Ishikawa (cell line): Measurements from ENCODE around the gene RPGRIP1L.

Experiments used
- EP300 ChIP-seq: IDR thresholded peaks from 2 replicates; pipeline ENCODE4 v1.6.1; 2012; ENCODE audit warnings: borderline replicate concordance
- RAD21 ChIP-seq: IDR thresholded peaks from 2 replicates; pipeline ENCODE4 v1.6.1; 2012; ENCODE audit warnings: low read depth
- TAF1 ChIP-seq: IDR thresholded peaks from 2 replicates; pipeline ENCODE4 v1.6.1; 2012; ENCODE audit warnings: low read depth, mild to moderate bottlenecking
- TEAD4 ChIP-seq: IDR thresholded peaks from 2 replicates; pipeline ENCODE4 v1.6.1; 2012
- YY1 ChIP-seq: IDR thresholded peaks from 2 replicates; pipeline ENCODE4 v1.6.1; 2012; ENCODE audit warnings: low read depth
- TF ChIP-seq, protein P1 (sequence below): IDR thresholded peaks from 2 replicates; pipeline ENCODE4 v1.6.1; 2012

DNA sequence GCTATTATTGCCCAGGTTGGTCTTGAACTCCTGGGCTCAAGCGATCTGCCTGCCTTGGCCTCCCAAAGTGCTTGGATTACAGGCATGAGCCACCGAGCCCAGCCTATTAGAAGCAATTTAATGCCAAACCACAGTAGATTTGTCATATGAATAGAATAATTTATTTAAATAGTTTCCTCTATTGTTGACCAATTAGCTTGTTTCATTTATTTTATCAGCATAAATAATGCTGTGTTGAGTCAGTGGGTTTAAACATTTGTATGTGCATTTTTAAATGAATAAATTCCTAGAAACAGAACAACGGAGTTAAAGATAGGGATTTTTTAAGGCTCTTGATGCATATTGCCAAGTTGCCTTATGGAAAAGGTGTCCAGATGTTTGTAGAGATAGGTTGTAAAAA, 27.0 kb upstream of the RPGRIP1L start:
- TF ChIP-seq YY1 = no peak
- no peak for TF ChIP-seq EP300
- no peak for TF ChIP-seq TAF1
- TF ChIP-seq, protein P1, sequence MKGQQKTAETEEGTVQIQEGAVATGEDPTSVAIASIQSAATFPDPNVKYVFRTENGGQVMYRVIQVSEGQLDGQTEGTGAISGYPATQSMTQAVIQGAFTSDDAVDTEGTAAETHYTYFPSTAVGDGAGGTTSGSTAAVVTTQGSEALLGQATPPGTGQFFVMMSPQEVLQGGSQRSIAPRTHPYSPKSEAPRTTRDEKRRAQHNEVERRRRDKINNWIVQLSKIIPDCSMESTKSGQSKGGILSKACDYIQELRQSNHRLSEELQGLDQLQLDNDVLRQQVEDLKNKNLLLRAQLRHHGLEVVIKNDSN = no peak
- no peak for TF ChIP-seq RAD21
- no peak for TF ChIP-seq TEAD4
